Loucy (cell line): ENCODE results near the gene SGPP2.

Source experiments
- CTCF ChIP-seq: fragments of 200-600 bp; sonication (generic); conservative IDR thresholded peaks from 2 replicates; pipeline ENCODE4 v1.5.1; 2014; ENCODE audit warnings: mild to moderate bottlenecking, antibody characterized with exemption, low read length
- EZH2phosphoT487 ChIP-seq: fragments of 200-600 bp; IDR thresholded peaks from 2 replicates; pipeline ENCODE4 v1.6.1; 2018; ENCODE audit warnings: antibody characterized with exemption, mild to moderate bottlenecking, moderate library complexity, borderline replicate concordance

DNA sequence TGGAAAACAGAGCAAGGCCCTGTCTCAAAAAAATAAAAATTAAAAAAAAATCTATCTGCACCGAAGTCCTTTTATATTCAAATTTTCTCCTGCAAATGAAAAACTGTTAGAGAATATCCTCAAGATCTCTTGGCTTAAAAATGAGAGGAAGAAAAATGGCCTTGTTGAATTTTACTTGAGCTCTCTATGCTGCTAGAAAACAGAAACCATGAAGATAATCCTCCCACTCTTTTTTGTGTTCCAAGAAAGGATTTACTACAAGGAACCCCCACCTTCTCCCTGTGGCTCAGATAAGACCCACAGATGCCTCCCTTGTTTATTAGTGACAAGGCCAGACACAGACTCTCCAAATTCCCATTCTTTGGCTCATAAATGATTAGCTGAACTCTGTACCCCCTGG lies 71.0 kb downstream of the SGPP2 start:
- TF ChIP-seq EZH2phosphoT487: no peak
- no peak for TF ChIP-seq CTCF
